Suppressor macrophage treated with lipopolysaccharide for 1 hour (primary cell): ENCODE results near the gene BRD4.

Experiments
- DNase-seq, 3 donors: peaks; one replicate each; pipeline ENCODE4 v3.0.0-alpha.2; 2020 to 2022

Gene BRD4

GRCh38 chr19:15307169-15307568 lies 25.2 kb downstream of the BRD4 start:
- DNase-seq: no peak

GRCh38 chr19:15305582-15306334 lies 26.6 kb downstream of the BRD4 start:
- DNase-seq: no peak

DNA sequence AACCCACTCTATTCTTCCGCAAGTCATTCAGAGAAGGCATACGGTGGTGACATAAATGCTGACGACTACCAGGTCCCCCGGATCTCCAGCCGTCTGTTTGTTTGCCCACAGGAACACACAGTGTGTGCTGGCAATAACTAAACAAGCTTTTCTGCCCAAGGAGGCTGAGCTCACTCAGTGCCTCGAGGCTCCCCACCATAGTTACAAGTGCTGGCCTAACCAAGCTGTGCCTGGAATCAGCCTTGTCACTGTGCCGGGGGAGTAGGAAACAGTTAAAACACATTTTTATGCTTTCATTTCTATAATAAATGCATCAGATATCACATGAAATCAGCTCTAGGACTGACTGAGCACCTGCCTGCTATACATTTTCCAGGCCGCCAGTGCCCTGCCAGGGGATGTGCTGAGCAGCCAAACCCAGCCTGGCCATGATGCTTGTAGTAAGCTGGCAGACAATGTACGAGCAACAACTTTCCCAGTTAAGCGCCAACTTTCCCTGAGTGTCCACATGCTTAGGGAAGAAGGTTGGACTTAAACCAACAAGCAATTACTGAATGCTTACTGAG lies 28.1 kb downstream of the BRD4 start:
- DNase-seq: no peak

DNA sequence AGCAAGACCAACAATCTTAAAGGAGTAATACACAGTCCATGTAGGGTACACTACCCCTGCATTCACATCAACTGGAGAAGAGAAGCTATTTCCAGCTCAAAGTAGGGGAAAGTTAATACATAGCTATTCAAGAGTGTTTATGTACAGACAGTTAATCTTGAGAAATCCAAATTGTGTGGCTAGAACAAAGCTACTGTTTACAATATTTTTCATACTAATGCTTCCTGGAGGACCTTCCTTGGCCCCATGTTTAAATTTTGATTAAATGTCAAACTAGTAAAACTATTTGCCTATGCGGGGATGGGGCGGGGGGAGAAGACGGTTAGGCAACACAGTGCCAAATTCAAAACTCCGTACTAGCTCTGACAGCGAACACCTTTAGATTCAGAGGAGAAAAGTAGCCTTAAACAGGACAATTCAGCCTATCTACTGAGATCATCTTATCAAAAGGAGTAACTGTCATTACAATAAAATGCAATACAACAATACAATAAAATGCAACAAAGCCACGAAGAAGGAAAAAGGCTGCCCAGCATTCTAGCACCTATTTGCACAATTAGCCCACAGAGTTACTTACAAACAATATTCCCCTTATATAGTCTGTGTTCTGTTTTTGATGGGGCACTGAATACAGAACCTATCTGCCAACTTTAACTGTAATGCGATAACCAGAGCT lies 29.1 kb downstream of the BRD4 start:
- no peak for DNase-seq

DNA sequence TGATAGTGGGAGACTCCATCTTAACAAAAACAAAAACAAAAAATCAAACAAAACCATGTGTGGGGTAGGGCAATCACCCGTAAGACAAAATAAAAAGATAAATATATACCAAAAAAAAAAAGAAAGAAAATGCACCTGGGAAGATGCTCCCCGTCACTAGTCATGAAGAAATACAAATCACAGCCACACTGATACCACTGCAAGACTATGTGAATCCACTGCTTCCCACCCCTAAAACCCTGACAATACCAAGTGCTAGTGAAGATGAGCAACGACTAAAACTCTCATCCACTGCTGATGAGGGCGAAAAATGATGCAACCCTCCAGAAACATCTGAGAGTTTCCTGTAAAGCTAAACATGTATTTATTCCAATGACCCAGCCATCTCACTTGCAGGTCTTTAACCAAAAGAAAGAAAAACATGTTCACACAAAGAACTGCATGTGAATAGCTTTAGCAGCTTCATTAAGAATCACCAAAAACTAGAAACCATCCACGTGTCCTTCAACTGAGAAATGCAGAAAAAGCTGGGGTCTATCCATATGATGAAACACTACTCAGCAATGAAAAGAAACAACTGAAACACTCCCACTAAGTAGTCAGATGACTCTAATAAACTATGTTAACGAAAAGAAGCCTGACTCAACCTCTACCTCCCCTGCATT lies 31.7 kb downstream of the BRD4 start:
- DNase-seq: peak; percentile 41 to 55 (median 45)

DNA sequence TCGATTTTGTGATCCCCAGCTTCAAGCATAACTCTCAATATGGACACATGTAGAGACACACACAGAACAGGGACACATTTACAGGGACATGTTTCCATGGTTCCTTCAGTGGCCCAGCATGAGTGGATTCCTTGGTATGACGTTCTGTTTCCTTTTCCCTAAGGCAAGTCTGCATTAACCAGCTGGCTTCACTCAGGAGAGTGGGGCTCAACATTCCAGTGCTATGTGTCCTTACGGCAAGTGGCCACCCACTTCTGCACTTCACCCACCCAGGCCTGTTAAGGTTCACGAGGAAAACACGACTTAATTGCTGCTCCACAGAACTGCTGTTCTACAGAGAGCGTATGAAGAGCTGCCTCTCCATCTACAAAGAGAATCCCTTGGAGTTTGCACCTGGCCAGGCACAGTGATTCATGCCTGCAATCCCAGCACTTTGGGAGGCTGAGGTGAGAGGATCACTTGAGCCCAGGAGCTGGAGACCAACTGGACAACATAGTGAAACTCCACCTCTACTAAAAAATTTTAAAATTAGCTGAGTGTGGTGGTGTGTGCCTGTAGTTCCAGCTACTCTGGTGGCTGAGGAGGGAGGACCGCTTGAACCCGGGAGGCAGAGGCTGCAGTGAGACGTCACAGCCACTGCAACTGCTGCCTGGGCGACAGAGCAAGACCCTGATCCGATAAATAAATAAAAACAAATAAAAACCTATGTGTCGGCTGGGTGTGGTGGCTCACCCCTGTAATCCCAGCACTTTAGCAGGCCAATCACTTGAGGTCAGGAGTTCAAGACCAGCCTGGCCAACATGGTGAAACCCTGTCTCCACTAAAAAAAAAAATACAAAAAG lies 32.5 kb downstream of the BRD4 start:
- DNase-seq: no peak

- DNase-seq: no peak
Measured at GRCh38 chr19:15298847-15299567, 33.3 kb downstream of the BRD4 start.

- peak in 1 of 3 donors; percentile 48 for DNase-seq
Measured at GRCh38 chr19:15297416-15298224, 34.7 kb downstream of the BRD4 start.

DNA sequence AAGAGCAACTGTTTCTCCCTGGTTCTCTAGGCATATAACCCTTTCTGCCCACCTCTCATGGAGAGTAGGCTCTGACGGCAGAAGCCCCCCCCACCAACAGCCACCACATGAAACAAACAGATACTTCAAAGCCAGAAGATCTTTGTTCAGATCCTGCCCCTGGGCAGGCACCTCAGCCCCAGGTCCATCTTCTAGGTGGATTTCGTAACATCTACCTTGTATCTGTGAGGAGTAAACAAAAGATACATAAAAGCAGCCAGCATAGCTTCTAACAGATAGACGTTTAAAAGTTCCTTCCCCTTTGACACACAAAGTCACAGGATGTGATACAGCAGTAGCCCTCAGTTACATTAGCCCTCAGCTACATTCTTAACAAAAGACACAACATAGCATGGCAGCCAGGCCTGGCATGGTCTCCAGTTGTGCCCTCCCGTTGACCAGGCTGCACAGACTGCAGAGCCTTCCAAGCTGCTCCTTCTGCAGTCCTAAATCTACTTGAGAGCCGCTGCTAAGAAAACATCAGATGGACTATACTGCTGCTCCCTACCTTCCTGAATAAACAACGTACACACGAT lies 35.4 kb downstream of the BRD4 start:
- DNase-seq: no peak

DNA sequence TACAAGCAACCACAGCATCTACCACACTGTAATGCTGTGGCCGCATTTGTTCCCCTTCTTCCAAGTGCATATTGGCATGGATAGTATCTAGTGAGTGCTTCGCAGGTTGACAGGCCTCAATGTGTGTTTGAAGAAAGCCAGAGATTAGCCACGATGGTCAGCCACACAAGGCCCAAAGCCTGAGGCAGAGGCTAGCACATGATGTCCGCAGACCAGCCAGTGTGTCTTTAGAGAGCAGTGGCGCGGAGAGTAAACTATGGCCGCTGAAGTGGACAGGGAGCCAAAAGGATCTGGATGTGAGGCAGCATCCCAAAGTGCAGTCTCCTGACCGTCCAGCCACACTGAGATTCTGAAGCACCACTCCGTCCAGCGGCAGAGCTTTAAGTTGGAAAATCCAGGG lies 36.0 kb downstream of the BRD4 start:
- DNase-seq: no peak

DNA sequence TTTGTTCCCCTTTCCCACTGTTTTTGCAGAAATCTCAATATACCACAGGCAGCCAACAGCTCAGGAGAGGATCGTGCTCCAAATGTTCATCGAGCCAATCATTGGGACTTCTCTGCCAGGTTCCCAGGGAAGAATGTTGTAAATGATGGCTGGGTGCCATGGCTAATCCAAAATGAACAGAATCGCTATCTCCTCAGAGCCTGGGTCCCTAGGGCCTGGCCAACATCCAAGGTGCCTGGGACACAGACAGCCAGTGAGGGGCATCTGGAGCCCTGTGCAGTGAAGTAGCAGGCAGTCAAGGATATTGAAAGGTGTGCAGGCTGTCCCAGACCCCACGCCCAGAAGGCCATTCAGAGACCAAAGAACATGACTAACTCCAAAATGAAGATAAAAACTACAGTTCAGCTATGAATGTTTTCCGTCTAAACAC lies 37.8 kb downstream of the BRD4 start:
- no peak for DNase-seq

DNA sequence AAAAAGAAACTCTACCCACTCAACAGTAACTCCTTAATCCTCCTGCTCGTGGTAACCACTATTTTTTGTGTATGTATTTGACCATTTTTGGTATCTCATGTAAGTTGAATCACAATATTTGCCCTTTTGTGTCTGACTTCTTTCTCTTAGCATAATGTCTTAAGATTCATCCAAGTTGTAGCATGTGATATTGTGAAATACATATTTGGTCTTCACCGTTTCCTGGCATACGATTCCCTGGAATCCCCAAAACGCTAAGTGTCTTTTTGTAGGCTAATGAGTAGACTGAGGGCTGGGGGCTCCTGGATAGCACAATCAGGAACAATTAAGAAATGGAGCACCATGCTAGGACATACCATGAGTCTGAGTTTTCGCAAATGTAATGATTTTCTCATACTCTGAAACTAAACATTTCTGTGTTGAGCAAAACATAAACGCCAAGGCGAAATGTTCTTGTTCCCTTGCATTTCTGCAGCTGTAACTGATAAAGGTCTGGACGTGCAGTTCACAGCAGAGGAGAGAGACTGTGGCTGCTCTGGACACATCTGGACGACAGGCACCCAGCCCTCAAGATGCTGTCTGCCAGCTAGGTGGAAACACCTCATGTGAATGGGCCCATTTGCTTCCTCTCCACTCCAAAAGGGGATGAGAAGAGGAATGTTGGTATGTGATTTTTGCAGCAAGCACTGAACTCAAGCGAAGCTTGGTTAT lies 38.4 kb downstream of the BRD4 start:
- DNase-seq: peak; percentile 34 to 59 (median 51)

DNA sequence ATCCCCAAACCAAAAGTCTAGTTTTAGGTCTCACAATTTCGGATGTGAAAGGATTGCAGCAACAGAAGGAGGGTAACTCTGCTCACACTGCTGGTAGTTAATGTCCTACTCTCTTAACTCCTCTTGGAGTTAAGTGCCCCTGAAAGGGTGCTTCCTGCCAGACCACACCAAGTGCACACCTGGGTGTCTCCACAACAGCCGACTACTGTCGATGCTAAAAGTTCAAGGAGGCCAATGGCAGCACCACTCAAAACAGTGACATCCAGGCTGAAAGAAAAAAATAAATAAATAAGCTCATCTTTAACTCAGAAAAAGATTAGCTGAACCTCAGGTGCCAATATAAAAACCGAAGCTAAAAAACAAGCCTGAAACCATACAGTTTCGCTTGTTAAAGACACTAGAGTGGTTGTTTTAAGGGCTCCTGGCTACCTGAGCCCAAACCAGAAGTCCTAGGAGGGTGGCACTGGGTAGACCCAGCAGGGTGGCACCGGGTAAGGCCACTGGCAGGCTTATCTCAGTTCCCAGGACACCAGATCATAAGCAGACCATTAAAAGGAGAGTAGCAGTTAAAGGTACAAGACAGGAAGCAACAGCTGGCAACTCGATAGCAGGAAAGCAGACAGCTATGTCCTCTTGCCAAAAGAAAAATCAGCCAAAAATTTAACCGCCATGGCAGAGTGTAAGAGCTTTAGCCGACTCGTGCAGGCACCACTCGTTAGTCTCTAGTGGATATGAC lies 39.3 kb downstream of the BRD4 start:
- DNase-seq: no peak

- no peak for DNase-seq
Measured at GRCh38 chr19:15292140-15292539, 40.2 kb downstream of the BRD4 start.

DNA sequence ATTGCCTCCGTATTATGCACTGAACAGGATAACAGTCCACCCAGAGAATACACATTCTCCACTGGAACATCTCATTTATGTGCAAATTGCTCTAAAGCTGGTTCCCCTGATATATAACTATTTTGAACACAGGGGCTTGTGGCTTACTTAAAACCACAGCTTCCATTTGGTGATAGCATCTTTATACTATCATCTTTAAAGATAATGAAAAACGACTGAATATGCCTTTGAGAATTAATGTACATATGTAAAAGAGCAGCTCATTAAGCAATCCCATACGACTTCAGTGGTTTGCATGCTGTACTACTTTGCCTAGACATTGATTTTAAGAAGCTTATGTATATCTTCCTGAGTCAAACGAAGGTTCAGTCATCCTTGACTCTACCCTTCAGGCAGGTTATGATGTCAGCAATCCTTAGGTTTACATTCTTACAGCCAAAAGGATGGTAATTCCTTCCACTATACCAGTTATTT lies 40.8 kb downstream of the BRD4 start:
- no peak for DNase-seq

DNA sequence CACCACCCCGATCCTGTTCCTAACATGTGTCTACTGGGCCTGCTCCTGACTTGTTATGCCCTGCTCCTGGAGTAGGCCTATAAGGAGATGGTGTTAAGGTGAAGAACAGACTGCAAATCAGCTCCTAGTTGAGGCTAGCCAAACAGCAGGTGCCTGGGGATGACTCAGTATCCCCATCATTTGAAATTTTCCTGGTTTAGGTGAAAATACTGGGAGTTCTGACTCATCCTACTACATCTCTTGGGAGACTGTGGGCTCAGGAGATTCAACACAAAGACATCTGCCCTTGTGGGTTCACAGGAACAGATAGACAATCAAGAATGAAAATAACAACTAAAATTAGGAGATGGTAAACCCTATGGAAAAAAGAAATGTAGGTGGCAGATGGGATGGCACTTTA lies 41.2 kb downstream of the BRD4 start:
- no peak for DNase-seq

DNA sequence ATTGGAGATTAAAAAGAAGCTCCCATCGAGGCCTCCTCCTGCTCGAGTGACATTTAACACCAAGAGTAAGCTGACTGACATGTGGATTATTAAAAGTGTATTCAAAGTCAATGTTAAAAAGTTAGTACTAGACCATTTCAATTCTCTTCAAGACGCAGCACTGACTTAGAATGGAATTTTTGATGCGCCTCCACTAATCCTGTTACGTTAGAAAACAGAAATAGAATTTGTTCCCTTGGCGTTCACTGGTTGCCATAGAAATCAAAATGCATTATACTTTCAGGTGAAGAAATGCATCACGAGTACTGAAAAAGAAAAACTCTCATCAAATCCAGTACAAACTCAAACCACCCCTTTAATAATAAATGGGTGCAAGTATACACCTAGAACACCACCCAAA lies 42.2 kb downstream of the BRD4 start:
- no peak for DNase-seq

DNA sequence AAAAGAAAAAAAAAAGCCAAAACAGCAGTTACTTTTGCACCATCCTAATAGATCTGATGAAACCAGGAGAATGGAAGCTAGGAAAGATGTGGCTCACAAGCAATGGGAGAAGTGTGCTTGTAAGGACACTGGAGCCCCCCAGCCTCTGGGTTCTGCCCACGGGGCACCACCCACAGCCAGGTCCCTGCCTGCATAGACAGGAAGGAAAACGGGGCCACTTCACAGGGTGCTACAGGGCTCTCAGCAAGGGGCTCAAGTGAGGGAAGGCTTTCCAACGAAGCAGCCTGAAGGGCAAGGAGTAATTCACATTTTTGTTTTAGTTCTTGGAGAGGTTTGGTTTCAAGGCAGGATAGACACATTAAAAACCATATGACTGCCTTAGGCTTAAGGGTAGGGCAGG lies 42.7 kb downstream of the BRD4 start:
- no peak for DNase-seq
